Progenitor cell of endocrine pancreas (in vitro differentiated cells): ENCODE results near the gene DNAJA3. TPM values are rescaled to one million over a fixed set of nuclear protein-coding genes. Genes with fewer than 3 reads are reported as not detected.

Experiments
- DNase-seq: peaks from one replicate; pipeline ENCODE4 v3.0.0; 2021; ENCODE audit warnings: low spot score; ENCODE audit not compliant: unreplicated experiment
- H3K27ac Mint-ChIP-seq: 2 replicates; pipeline ENCODE4 v1.8.0; 2021; ENCODE audit warnings: mild to moderate bottlenecking, moderate library complexity, mixed read lengths
- H3K27me3 Mint-ChIP-seq: 2 replicates; pipeline ENCODE4 v1.8.0; 2021; ENCODE audit warnings: mixed read lengths
- H3K36me3 Mint-ChIP-seq: 2 replicates; pipeline ENCODE4 v1.8.0; 2022; ENCODE audit warnings: mixed read lengths; ENCODE audit not compliant: insufficient read depth
- H3K4me1 Mint-ChIP-seq: 2 replicates; pipeline ENCODE4 v1.8.0; 2021; ENCODE audit warnings: low read depth, mixed read lengths
- H3K4me3 Mint-ChIP-seq: 2 replicates; pipeline ENCODE4 v1.8.0; 2021; ENCODE audit warnings: low read depth, mild to moderate bottlenecking, moderate library complexity, mixed read lengths
- H3K9me3 Mint-ChIP-seq: 2 replicates; pipeline ENCODE4 v1.8.0; 2021; ENCODE audit warnings: low read depth, mixed read lengths
- CTCF ChIP-seq: fragments of 200-600 bp; sonication (generic); IDR thresholded peaks from one replicate; pipeline ENCODE4 v1.5.0; 2021; ENCODE audit warnings: antibody characterized with exemption, mild to moderate bottlenecking; ENCODE audit not compliant: unreplicated experiment
- total RNA-seq: library from RNA; stranded (reverse); gene quantifications from 2 replicates; pipeline ENCODE4 v1.2.1, GENCODE V29; 2021

Gene DNAJA3
- total RNA-seq, 1 donor from 2014 or later, result 42.3 TPM

- H3K27ac Mint-ChIP-seq, result peak overlapping the region; percentile 53
- peaks cover 9% of the 10 kb centered on the region for H3K4me1 Mint-ChIP-seq
- no peaks in the 10 kb centered on the region for H3K9me3 Mint-ChIP-seq
- H3K36me3 Mint-ChIP-seq, result no peaks in the 10 kb centered on the region
- peak overlapping the region; percentile 80 for H3K4me3 Mint-ChIP-seq
- TF ChIP-seq CTCF, result no peak
- DNase-seq, result no peak
- H3K27me3 Mint-ChIP-seq, result peaks cover 11% of the 10 kb centered on the region
Measured at GRCh38 chr16:4415538-4416199, 10.0 kb upstream of the DNAJA3 start.

GRCh38 chr16:4416200-4417032 is 9.3 kb upstream of the DNAJA3 start, which contains the start of gene CORO7:
TSS of gene CORO7 (minus strand) at chr16:4416596. CDS start at chr16:4416518, 78 bp downstream.
- no peaks in the 10 kb centered on the region for H3K36me3 Mint-ChIP-seq
- TF ChIP-seq CTCF, result no peak

GRCh38 chr16:4419402-4419959 is 6.2 kb upstream of the DNAJA3 start:
- Mint-ChIP-seq H3K36me3 (no peaks in the 10 kb centered on the region), H3K27ac (no peak overlapping the region), H3K4me3 (no peak overlapping the region), H3K27me3 (peaks cover 11% of the 10 kb centered on the region), H3K9me3 (no peaks in the 10 kb centered on the region), H3K4me1 (peaks cover 7% of the 10 kb centered on the region)
- TF ChIP-seq CTCF, result no peak
- DNase-seq, result no peak

More at GRCh38 chr16:4416200-4417032, 9.3 kb upstream of the DNAJA3 start, which contains the start of gene CORO7:
- Mint-ChIP-seq H3K4me3 (peak within 1 kb of the TSS; percentile 80), H3K4me1 (peaks cover 9% of the 10 kb centered on the region), H3K27me3 (peaks cover 11% of the 10 kb centered on the region), H3K9me3 (no peaks in the 10 kb centered on the region), H3K27ac (peak within 1 kb of the TSS; percentile 53)
- DNase-seq, result peak; percentile 88

- Mint-ChIP-seq H3K4me3 (no peak overlapping the region), H3K36me3 (no peaks in the 10 kb centered on the region), H3K27ac (no peak overlapping the region), H3K4me1 (peaks cover 3% of the 10 kb centered on the region), H3K27me3 (peaks cover 7% of the 10 kb centered on the region), H3K9me3 (no peaks in the 10 kb centered on the region)
- DNase-seq, result no peak
- TF ChIP-seq CTCF, result no peak
Measured at GRCh38 chr16:4420505-4421105, 5.1 kb upstream of the DNAJA3 start.
